SJCRH30 (cell line): Measurements from ENCODE around the gene GRIK5. TPM values are rescaled to one million over a fixed set of nuclear protein-coding genes. Genes with fewer than 3 reads are reported as not detected.
"Not testable (repeated sequence)": the region's sequence is repeated elsewhere in the genome, so short reads cannot be mapped to it uniquely, and the experiment has no call there.

Source experiments
- DNase-seq, 2 experiments: peaks; one replicate each; pipeline ENCODE4 v3.0.0-alpha.2; 2015 to 2020
- H3K27ac ChIP-seq: fragments of 250-450 bp; sonication (Bioruptor Pico); 2 replicates; pipeline ENCODE4 v1.5.1; 2020; ENCODE audit warnings: mild to moderate bottlenecking, moderate library complexity
- H3K27me3 ChIP-seq: fragments of 250-450 bp; sonication (Bioruptor Pico); 2 replicates; pipeline ENCODE4 v1.5.1; 2020; ENCODE audit warnings: mild to moderate bottlenecking, moderate library complexity
- H3K36me3 ChIP-seq: fragments of 250-450 bp; sonication (Bioruptor Pico); 2 replicates; pipeline ENCODE4 v1.5.1; 2020; ENCODE audit warnings: mild to moderate bottlenecking, moderate library complexity
- H3K4me1 ChIP-seq: fragments of 250-450 bp; sonication (Bioruptor Pico); 2 replicates; pipeline ENCODE4 v1.5.1; 2020; ENCODE audit warnings: mild to moderate bottlenecking, moderate library complexity
- H3K4me3 ChIP-seq: fragments of 250-450 bp; sonication (Bioruptor Pico); 2 replicates; pipeline ENCODE4 v1.5.1; 2020; ENCODE audit warnings: mild to moderate bottlenecking, moderate library complexity
- H3K9me3 ChIP-seq: fragments of 250-450 bp; sonication (Bioruptor Pico); replicated peaks from 2 replicates; pipeline ENCODE4 v1.5.1; 2020; ENCODE audit warnings: mild to moderate bottlenecking, moderate library complexity
- total RNA-seq: library from RNA; depleted of rRNA; stranded (reverse); fragments of >200 nt; shearing (Covaris generic); gene quantifications from 2 replicates; pipeline ENCODE4 v1.2.3, GENCODE V29; 2014

GRIK5 gene
- total RNA-seq, 1 experiment from 2014 or later: 10.5 TPM

DNA sequence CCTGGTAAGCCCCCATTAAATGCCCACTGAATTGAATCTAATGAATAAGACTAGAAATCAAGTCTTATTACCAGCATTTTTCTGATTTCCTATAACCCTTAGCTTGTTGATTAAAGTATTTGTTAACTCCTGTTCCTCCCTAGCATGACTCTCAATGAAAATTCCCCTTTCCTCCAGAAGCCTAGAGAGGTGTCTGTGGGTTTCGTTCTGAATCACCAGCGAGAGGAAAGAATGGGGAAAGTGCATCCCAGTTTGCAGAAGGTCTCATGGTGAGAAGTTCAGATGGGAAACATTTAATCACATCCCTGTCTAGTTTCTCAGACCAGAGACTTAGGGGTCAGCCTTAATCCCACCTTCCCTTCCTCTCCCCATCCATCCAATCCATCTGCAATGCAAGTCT is 35.4 kb upstream of the GRIK5 start:
- Histone ChIP-seq H3K27ac (no peak overlapping the region), H3K36me3 (no peaks in the 10 kb centered on the region), H3K9me3 (no peaks in the 10 kb centered on the region), H3K4me1 (no peaks in the 10 kb centered on the region), H3K4me3 (no peak overlapping the region), H3K27me3 (no peaks in the 10 kb centered on the region; the same call in 1 of the 2 replicates)
- DNase-seq: no peak

DNA sequence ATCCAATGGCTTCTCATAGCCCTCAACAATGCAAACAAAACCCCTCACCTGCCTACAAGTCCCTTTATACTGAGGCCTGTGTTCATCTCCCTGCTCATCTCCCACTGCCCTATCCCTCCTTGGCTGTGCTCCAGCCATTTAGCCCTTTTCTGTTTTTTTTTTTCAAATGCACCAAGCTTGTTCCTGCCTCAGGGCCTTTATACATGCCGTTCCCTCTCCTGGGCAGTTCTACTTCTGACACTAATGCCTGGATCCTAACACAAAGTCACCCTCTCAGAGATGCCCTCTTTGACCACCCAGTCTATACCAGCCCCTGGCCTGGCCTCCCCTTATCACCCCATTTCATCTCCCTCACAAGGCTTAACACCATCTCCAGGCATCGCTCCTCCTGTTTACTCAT is 32.9 kb upstream of the GRIK5 start:
- no peak overlapping the region for H3K4me3 ChIP-seq
- no peaks in the 10 kb centered on the region for H3K9me3 ChIP-seq
- no peaks in the 10 kb centered on the region for H3K36me3 ChIP-seq
- no peaks in the 10 kb centered on the region; the same call in none of the 2 replicates for H3K27me3 ChIP-seq
- no peak for DNase-seq
- no peak overlapping the region for H3K27ac ChIP-seq
- no peaks in the 10 kb centered on the region for H3K4me1 ChIP-seq

DNA sequence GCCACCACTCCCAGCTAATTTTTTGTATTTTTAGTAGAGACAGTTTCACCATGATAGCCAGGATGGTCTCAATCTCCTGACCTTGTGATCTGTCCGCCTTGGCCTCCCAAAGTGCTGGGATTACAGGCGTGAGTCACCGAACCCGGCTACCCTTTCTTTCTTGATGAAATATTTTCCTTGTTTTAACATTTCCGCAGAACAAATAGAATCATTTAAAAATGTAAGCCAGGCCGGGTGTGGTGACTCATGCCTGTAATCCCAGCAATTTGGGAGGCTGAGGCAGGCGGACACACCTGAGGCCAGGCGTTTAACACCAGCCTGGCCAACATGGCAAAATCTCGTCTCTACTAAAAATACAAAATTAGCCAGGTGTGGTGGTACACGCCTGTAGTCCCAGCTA is 30.2 kb upstream of the GRIK5 start:
- H3K4me1 ChIP-seq, H3K27me3 ChIP-seq, H3K4me3 ChIP-seq, DNase-seq, H3K27ac ChIP-seq, H3K9me3 ChIP-seq, H3K36me3 ChIP-seq: not testable (repeated sequence)

DNA sequence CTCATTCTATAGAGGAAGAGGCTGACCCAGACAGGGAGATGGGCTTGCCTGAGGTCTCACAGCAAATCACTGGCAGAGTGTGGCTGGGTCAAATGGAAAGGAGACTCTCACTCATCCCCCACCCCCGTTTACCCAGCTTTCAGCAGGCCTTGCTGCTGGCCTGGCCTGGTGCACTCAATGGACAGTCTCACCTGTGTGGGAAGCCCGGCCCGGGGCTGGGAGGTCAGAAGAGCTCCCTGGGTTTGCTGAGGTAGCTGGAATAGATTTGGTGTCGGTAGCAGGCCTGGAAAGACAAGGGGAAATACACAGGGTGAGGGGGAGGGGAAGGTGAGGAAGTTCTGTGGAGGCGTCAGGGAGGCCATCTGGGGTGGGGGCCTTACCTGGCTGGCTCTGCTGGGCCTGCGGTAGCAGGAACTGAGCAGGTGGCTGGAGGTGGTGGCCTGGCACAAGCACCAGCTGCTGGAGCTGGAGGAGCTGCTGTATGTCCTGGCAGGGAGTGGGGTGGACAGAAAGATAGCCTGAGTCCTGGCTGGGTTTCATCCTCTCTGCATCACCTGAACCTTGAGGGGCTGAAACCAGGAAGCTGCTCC is 29.4 kb upstream of the GRIK5 start:
- H3K36me3 ChIP-seq: no peaks in the 10 kb centered on the region
- H3K4me1 ChIP-seq: no peaks in the 10 kb centered on the region
- no peak overlapping the region for H3K4me3 ChIP-seq

DNA sequence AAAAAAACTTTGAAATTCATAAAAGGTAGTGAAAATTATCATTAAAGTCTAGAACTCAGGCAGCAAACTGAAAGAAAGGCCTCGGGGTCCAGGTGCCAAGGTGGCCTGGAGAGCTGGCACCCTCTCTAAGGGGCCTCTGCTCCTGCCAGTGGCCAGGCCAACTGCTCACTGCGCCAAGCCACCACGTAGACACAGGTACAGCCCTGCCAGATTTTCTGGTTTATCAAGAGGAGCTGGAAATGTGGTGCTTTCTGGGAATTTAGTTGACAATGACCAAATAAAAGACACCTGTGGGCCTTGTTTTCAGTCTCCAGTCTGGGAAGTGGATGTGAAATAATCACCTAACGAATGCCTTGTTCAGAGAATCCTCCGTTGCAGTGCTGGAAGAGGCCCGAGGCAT is 28.8 kb upstream of the GRIK5 start:
- Histone ChIP-seq H3K4me3 (no peak overlapping the region), H3K27me3 (peaks cover 3% of the 10 kb centered on the region), H3K9me3 (no peaks in the 10 kb centered on the region), H3K4me1 (no peaks in the 10 kb centered on the region), H3K27ac (no peak overlapping the region), H3K36me3 (no peaks in the 10 kb centered on the region)
- no peak for DNase-seq

More for the DNA sequence above, 29.4 kb upstream of the GRIK5 start:
- DNase-seq: no peak
- Histone ChIP-seq H3K9me3 (no peaks in the 10 kb centered on the region), H3K27me3 (peaks cover 3% of the 10 kb centered on the region), H3K27ac (no peak overlapping the region)

DNA sequence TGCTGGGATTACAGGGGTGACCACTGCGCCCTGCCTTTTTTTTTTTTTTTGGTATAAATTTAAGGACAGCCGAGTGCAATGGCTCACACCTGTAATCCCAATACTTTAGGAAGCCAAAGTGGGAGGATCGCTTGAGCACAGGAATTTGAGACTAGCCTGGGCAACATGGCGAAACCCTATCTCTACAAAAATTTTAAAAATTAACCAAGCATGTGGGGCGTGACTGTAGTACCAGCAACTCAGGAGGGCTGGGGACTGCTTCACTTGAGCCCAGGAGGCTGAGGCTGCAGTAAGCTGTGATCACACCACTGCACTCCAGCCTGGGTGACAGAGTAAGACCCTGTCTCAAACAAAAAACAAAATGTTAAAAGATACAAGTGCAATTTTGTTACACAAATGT is 27.5 kb upstream of the GRIK5 start:
- no peak for DNase-seq

DNA sequence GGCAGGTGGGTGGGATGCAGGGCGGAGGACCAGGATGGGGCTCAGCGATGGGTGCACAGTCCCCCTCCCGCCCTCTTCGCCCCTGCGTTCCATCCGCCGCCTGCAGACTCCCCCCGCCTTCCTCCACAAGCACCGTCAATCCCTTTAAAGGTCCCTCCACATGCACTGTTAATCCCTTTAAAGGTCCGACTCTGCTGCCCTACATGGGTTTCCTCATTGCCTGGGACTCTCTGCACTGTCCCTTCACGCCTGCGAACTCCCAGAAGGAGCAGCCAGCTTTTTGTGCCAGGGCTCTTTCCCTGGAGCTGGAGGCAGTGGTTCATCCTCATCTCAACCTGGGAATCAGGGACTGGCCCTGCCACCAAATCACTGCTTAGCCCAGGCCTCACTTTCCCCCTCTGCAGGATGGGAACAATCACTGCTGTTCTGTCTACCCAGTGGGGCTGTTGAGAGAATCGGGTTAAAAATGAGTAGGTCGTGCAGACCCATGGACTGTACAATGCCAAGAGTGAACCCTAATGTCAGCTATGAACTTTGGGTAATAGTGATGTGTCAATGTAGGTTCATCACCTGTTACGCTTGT is 26.3 kb upstream of the GRIK5 start:
- H3K9me3 ChIP-seq: no peaks in the 10 kb centered on the region
- no peak overlapping the region for H3K4me3 ChIP-seq
- H3K4me1 ChIP-seq: peaks cover 3% of the 10 kb centered on the region; the same call in 1 of the 2 replicates
- H3K36me3 ChIP-seq: no peaks in the 10 kb centered on the region
- H3K27ac ChIP-seq: no peak overlapping the region
- no peak for DNase-seq
- H3K27me3 ChIP-seq: peaks cover 8% of the 10 kb centered on the region

More for the DNA sequence above, 27.5 kb upstream of the GRIK5 start:
- Histone ChIP-seq H3K9me3 (no peaks in the 10 kb centered on the region), H3K4me1 (no peaks in the 10 kb centered on the region), H3K36me3 (no peaks in the 10 kb centered on the region), H3K27me3 (peaks cover 3% of the 10 kb centered on the region), H3K4me3 (no peak overlapping the region), H3K27ac (no peak overlapping the region)

DNA sequence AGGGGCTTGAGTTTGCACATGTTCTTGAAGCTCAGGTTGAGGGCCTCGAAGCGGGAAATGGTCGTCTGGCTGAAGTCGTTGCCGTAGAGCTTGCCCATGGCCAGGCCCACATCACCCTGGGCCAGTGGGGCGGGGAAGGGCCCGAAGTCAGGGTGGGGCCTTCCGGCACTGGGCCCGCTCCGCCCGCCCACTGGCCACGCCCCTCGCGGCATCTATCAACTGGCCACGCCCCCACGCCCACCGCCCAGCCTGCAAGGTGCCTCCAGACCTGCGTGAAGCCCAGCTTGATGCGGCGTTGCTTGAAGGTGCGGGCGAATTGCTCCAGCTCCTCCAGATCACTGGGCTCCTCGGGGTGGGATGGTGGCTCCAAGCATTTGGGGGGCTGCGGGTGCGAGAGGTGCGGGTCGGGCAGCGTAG is 25.8 kb upstream of the GRIK5 start:
- Histone ChIP-seq H3K27me3 (peaks cover 11% of the 10 kb centered on the region), H3K9me3 (no peaks in the 10 kb centered on the region), H3K4me1 (peaks cover 3% of the 10 kb centered on the region; the same call in 1 of the 2 replicates), H3K36me3 (no peaks in the 10 kb centered on the region), H3K27ac (no peak overlapping the region), H3K4me3 (no peak overlapping the region)
- no peak for DNase-seq

DNA sequence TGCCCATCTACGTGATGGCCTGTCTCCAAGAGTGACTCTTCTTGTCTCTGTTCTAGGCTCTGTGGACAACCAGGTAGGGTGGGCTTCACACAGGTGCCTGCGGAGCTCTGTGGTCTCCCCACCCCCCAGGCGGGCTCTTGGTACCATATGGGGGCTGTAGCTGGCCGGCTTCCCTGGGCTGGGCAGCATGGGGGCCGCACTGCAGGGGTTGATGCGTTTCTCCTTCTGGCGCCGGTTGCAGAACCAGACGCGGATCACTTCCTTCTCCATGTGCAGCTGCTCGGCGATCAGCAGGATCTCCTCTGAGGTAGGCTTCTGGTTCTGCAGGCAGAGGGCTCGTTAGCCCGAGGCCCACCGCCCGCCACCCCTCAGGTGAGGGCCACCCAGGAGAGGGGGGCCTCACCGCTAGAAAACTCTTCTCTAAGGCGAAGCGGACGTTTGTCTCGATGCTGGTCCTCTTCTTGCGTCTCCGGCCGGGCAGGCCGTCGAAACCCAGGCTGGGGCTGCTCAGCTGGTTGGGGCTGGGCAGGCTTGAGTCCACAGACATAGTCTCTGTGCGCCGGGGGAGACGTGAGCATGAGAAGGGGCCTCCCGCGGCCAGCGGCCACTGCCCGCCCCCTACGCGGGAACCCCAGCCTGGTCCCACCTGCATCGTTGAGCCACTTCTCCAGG is 25.3 kb upstream of the GRIK5 start:
- no peaks in the 10 kb centered on the region for H3K36me3 ChIP-seq
- H3K4me1 ChIP-seq: peaks cover 3% of the 10 kb centered on the region; the same call in 1 of the 2 replicates
- no peak overlapping the region for H3K27ac ChIP-seq
- DNase-seq: no peak
- peaks cover 11% of the 10 kb centered on the region for H3K27me3 ChIP-seq
- H3K4me3 ChIP-seq: no peak overlapping the region
- no peaks in the 10 kb centered on the region for H3K9me3 ChIP-seq

DNA sequence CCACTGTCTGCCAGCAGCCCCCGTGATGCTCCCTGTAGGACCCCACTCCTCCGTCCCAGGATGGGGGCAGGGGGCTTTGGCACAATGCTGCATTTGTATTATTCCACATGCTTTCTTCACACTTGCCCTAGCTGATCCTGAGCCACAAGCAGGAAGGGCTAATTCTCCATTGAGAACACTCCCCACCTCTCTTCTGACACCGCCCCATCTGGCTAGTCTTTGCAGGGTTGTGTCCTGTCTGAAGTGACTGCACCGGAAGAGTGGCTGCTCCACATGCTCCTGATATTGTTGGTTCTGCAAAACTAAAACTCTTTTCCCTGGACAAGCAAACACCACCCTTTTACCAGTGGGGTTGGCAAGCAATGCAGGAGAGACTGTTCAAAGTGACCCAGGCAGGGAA is 23.9 kb upstream of the GRIK5 start:
- no peaks in the 10 kb centered on the region for H3K36me3 ChIP-seq
- no peaks in the 10 kb centered on the region for H3K9me3 ChIP-seq
- DNase-seq: no peak
- H3K4me3 ChIP-seq: no peak overlapping the region
- H3K27ac ChIP-seq: no peak overlapping the region
- H3K27me3 ChIP-seq: peaks cover 11% of the 10 kb centered on the region
- peaks cover 4% of the 10 kb centered on the region for H3K4me1 ChIP-seq

DNA sequence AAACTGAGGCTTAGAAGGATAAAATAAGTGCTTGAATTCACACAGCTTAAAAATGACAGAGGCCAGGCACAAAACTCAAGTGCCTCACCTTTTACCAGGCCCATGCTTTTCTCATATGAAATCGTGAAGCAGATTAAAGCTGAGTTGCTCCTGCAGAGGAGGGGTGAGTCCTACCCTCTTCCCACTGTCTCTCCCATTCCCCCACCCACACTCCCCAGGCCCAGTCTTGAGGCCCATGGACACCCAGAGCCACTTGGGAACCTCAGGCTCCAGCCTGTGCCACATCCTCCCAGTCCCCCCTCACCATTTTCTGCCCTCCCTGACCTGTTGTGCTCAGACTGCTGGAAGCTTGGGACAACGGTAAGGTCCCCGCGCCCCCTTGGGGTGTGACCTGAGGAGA is 23.5 kb upstream of the GRIK5 start:
- Histone ChIP-seq H3K4me1 (peaks cover 8% of the 10 kb centered on the region), H3K4me3 (no peak overlapping the region), H3K9me3 (no peaks in the 10 kb centered on the region), H3K27me3 (peaks cover 11% of the 10 kb centered on the region), H3K36me3 (no peaks in the 10 kb centered on the region), H3K27ac (no peak overlapping the region)
- no peak for DNase-seq

DNA sequence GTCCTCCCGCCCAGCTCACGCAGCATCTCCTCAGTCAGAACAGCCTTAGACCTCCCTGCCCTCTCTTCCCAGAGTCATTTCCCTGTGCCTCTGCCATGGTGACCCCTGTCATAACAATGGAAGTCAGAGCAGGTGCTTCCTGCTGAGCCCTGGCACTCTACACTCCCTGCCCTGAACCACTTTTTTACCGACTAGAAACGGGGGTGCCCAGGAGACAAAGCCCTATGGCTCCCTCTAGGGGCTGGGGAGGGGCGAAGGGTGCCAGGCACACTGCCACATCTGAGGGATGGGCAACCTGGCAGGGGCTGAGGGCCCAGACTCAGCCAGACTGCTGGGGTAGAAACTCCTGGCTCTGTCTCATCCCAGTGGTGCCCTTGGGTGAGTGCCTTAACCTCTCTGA is 22.3 kb upstream of the GRIK5 start:
- Histone ChIP-seq H3K9me3 (no peaks in the 10 kb centered on the region), H3K36me3 (no peaks in the 10 kb centered on the region), H3K27ac (no peak overlapping the region), H3K27me3 (peaks cover 11% of the 10 kb centered on the region; the same call in 1 of the 2 replicates), H3K4me3 (no peak overlapping the region), H3K4me1 (peaks cover 9% of the 10 kb centered on the region)
- peak; percentile 67 to 81 for DNase-seq

DNA sequence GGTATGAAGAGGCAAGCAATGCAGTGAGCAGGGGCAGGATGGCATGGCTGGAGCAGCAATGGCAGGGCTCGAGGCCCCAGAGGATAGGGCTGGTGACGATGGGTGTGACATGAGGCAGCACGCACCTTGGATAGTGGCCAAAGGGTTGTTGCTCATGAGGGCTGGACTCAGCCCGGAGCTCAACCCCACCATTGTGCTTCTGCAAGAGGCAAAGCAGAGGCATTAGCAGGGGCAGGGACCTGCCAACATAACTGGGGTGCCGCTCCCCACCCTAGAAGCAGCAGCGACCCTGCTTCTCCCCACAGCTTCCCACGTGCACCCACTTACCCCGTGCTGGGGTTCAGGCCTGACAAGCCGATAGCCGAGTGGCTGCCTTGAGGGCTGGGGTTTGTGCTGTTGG is 21.7 kb upstream of the GRIK5 start:
- Histone ChIP-seq H3K36me3 (no peaks in the 10 kb centered on the region), H3K9me3 (no peaks in the 10 kb centered on the region), H3K4me1 (peaks cover 9% of the 10 kb centered on the region), H3K4me3 (no peak overlapping the region), H3K27ac (no peak overlapping the region), H3K27me3 (peaks cover 11% of the 10 kb centered on the region; the same call in 1 of the 2 replicates)
- peak in 1 of 2 experiments; percentile 51 for DNase-seq

DNA sequence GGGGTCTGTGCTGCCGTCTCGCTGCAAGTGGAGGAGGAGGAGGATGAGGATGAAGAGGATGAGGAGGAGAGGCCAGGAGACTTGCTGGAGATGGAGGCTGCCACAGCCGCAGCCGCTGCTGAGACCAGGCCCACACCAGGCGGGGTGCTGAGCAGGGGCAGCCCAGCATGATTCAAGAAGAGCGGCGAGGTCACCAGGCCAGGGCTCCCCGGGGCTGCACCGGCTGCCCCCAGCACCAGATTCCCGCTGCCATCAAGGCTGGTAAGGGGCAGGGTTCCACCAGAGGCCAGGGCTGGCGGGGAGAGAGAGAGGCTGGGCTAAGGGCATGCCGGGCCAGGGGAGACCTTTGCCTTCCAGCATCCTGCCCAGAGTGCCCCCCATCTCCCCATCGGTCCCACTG is 21.3 kb upstream of the GRIK5 start:
- H3K36me3 ChIP-seq: no peaks in the 10 kb centered on the region
- peaks cover 8% of the 10 kb centered on the region; the same call in 1 of the 2 replicates for H3K27me3 ChIP-seq
- H3K9me3 ChIP-seq: no peaks in the 10 kb centered on the region
- H3K4me1 ChIP-seq: peaks cover 9% of the 10 kb centered on the region
- DNase-seq: no peak
- H3K4me3 ChIP-seq: no peak overlapping the region
- no peak overlapping the region for H3K27ac ChIP-seq

DNA sequence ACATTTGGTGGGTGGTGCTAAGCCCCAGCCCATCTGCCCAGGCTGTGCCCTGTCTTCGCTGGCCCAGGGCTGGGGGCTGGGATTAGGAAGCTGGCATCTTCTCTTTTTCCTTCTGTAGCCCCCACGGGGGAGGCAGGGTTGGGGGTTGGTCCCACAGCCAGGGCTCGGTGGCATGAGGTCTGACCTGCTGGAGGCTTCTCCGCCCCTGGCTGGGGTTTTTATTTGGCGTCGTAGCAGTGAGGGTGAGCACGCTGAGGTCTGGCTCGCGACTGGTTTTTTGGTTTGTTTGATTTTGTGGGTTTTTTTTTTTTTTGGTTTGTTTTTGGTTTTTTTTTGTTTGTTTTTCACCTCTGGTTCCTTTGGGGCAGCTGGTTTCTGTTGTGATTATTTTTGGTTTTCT is 20.7 kb upstream of the GRIK5 start:
- H3K36me3 ChIP-seq: no peaks in the 10 kb centered on the region
- H3K4me3 ChIP-seq: no peak overlapping the region
- H3K4me1 ChIP-seq: peaks cover 9% of the 10 kb centered on the region
- no peak overlapping the region for H3K27ac ChIP-seq
- H3K27me3 ChIP-seq: peaks cover 8% of the 10 kb centered on the region; the same call in 1 of the 2 replicates
- no peak for DNase-seq
- H3K9me3 ChIP-seq: no peaks in the 10 kb centered on the region
